Neural crest cell (in vitro differentiated cells): Measurements from ENCODE around the gene HSF2BP. TPM values are rescaled to one million over a fixed set of nuclear protein-coding genes. Genes with fewer than 3 reads are reported as not detected.

Experiments used
- DNase-seq: peaks from one replicate; pipeline ENCODE4 v3.0.0; 2021; ENCODE audit warnings: low read depth, mixed read lengths, low spot score
- H3K27ac Mint-ChIP-seq: one replicate; pipeline ENCODE4 v1.8.0; 2021; ENCODE audit warnings: mild to moderate bottlenecking, mixed read lengths; ENCODE audit not compliant: unreplicated experiment
- H3K27me3 Mint-ChIP-seq: 2 replicates; pipeline ENCODE4 v1.8.0; 2021; ENCODE audit warnings: low read depth, mild to moderate bottlenecking, mixed read lengths
- H3K36me3 Mint-ChIP-seq: 2 replicates; pipeline ENCODE4 v1.8.0; 2021; ENCODE audit warnings: low read depth, mild to moderate bottlenecking, mixed read lengths
- H3K4me1 Mint-ChIP-seq: 2 replicates; pipeline ENCODE4 v1.8.0; 2021; ENCODE audit warnings: mixed read lengths
- H3K4me3 Mint-ChIP-seq: one replicate; pipeline ENCODE4 v1.8.0; 2021; ENCODE audit warnings: mild to moderate bottlenecking, mixed read lengths
- H3K9me3 Mint-ChIP-seq: 2 replicates; pipeline ENCODE4 v1.8.0; 2021; ENCODE audit warnings: mixed read lengths
- total RNA-seq: library from RNA; stranded (reverse); gene quantifications from 2 replicates; pipeline ENCODE4 v1.2.1, GENCODE V29; 2021
- TF ChIP-seq, protein P1 (sequence below): fragments of 200-600 bp; sonication (generic); conservative IDR thresholded peaks from 2 replicates; pipeline ENCODE4 v1.5.0; 2021; ENCODE audit warnings: antibody characterized with exemption, mild to moderate bottlenecking

Gene HSF2BP
- total RNA-seq, 1 donor from 2014 or later = 2.3 TPM

DNA sequence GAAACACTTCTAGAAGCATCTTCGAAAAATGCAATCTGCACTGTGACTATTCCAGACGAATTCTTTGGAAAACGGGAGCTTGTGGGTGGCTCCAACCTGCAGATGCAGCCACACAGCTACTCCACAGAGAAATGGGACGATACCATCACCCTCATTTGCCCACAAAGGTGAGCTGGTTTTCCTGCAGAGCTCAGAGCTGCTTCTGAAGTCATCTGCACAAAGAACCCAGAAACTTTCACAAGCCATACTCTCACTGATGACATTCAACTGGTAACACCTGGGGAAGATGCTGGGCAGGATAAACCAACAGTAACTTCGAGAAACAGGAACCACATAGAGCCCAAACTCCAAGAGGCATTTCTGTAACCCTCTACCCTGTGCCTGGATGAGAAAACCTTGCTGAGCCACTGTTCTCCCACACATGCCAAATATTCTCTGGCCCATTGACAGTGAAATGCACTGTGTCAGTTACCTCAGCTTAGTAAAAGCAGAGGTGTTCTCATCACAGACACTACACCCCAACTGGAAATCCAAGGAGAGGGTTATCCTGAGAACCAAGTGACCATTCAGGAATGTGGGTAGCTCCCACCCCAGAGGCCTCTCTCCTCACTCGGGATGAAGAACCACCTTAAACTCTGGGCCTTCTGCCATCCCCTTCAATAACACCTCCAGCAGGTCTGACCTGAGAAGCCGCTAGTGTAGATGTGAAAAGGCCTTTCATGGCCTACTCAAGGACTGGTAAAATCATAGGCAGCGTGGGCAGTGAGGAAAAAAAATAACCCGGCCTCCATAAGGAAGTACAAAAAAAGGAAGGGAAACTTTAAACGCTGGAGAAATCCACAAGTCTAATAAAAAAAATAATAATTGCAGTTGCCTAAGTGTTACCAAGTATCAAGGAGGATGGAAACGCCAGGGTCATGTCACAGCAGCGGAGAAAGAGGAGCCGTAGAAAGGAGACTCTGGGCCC is 56.7 kb downstream of the HSF2BP start:
- no peak for DNase-seq
- TF ChIP-seq, protein P1, sequence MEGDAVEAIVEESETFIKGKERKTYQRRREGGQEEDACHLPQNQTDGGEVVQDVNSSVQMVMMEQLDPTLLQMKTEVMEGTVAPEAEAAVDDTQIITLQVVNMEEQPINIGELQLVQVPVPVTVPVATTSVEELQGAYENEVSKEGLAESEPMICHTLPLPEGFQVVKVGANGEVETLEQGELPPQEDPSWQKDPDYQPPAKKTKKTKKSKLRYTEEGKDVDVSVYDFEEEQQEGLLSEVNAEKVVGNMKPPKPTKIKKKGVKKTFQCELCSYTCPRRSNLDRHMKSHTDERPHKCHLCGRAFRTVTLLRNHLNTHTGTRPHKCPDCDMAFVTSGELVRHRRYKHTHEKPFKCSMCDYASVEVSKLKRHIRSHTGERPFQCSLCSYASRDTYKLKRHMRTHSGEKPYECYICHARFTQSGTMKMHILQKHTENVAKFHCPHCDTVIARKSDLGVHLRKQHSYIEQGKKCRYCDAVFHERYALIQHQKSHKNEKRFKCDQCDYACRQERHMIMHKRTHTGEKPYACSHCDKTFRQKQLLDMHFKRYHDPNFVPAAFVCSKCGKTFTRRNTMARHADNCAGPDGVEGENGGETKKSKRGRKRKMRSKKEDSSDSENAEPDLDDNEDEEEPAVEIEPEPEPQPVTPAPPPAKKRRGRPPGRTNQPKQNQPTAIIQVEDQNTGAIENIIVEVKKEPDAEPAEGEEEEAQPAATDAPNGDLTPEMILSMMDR = no peak
- H3K36me3 Mint-ChIP-seq = no peaks in the 10 kb centered on the region
- H3K4me3 Mint-ChIP-seq = no peak overlapping the region
- no peaks in the 10 kb centered on the region for H3K9me3 Mint-ChIP-seq
- H3K27ac Mint-ChIP-seq = no peak overlapping the region
- H3K4me1 Mint-ChIP-seq = peaks cover 15% of the 10 kb centered on the region
- no peaks in the 10 kb centered on the region for H3K27me3 Mint-ChIP-seq

- Mint-ChIP-seq H3K27me3 (no peaks in the 10 kb centered on the region), H3K4me1 (peaks cover 15% of the 10 kb centered on the region), H3K4me3 (no peak overlapping the region), H3K27ac (no peak overlapping the region), H3K36me3 (no peaks in the 10 kb centered on the region), H3K9me3 (no peaks in the 10 kb centered on the region)
- DNase-seq = no peak
- TF ChIP-seq, protein P1 = no peak
Observed at GRCh38 chr21:43600642-43601402, 58.5 kb downstream of the HSF2BP start.

DNA sequence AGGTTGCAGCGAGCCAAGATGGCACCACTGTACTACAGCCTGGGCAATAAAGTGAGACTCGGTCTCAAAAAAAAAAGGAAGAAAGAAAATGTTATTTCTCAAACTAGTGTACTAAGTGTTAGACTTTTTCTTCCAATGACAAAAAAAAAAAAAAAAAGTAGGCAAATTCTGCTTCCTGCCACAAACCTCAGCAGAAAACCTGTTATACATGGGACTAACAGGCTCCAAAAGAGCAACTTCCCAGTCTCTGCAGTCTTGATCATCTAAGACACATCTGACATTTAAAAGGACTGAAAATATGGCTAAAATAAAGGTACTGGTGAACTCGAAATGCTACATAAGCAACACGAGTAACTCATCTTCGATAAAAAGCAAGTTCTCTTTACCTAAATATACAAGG is 59.6 kb downstream of the HSF2BP start:
- Mint-ChIP-seq H3K4me3 (no peak overlapping the region), H3K9me3 (no peaks in the 10 kb centered on the region), H3K36me3 (no peaks in the 10 kb centered on the region), H3K27me3 (no peaks in the 10 kb centered on the region), H3K27ac (no peak overlapping the region), H3K4me1 (peaks cover 15% of the 10 kb centered on the region)
- TF ChIP-seq, protein P1 = no peak
- no peak for DNase-seq

DNA sequence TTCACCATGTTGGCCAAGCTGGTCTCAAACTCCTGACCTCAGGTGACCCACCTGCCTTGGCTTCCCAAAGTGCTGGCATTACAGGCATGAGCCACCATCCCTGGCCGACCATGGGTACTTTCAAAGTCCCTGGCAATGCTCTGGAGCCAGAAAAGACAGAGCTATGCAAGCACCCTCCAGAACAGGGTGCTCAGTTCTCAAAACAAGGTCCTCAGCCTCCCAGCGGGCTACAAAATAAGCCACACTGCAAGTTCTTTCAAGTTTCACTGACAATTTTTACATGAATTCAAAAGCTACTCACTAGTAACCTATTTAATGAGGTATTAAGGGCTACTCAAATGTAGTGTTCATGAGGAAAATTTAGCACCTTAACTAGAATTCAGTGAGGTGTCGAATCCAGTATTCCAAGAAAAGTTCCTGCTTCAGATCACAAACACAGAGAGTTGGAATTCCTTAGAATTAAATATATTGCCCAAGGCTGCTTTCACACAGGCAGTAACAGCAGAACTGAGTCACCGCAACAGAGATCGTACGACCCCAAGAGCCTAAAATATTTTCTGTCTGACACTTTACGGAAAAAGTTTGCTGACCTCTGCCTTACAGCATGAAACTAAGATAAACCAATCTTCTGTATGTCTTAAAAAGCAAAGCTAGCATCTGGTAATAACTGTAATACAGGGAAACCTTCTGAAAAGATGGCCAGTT is 60.7 kb downstream of the HSF2BP start:
- H3K27me3 Mint-ChIP-seq = peaks cover 3% of the 10 kb centered on the region
- H3K4me3 Mint-ChIP-seq = no peak overlapping the region
- TF ChIP-seq, protein P1 = no peak
- H3K9me3 Mint-ChIP-seq = no peaks in the 10 kb centered on the region
- H3K36me3 Mint-ChIP-seq = no peaks in the 10 kb centered on the region
- peaks cover 20% of the 10 kb centered on the region for H3K4me1 Mint-ChIP-seq
- no peak overlapping the region for H3K27ac Mint-ChIP-seq
- no peak for DNase-seq

- Mint-ChIP-seq H3K9me3 (no peaks in the 10 kb centered on the region), H3K27me3 (peaks cover 3% of the 10 kb centered on the region), H3K36me3 (no peaks in the 10 kb centered on the region), H3K4me3 (no peak overlapping the region), H3K4me1 (peaks cover 24% of the 10 kb centered on the region), H3K27ac (no peak overlapping the region)
- TF ChIP-seq, protein P1 = no peak
- DNase-seq = no peak
Observed at GRCh38 chr21:43597540-43598250, 61.6 kb downstream of the HSF2BP start.
